Measurements from ENCODE around the gene MYO18A. TPM values are rescaled to one million over a fixed set of nuclear protein-coding genes. Genes with fewer than 3 reads are reported as not detected.

Gene MYO18A
- polyA plus RNA-seq, 1 donor (not counting 4 experiments of a cell fraction or from before 2014, with no cell fraction given): 20.0 TPM

DNA sequence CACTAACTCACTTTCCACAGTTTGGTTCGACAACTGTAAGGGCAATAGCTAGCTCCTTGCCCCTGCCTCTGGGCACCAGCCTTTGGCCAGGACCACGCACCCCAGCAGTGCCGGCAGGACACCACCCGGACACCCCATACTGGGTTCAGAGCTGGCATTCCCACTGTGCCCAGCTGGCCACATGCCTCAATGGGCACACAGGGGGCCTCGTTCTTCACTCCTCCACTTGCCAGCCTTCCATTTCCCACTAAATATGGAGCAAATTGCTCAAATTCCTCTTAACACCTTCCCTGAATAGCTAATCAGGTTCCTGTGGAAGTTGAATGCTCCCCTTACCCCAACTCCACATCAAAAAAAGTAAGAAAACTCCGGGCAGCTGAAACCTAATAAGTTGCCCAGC is 84.8 kb downstream of the MYO18A start:
- FAIRE-seq (no peak), DNase-seq (ENCODE audit: low read depth, low spot score) (no peak)
- Histone ChIP-seq H3K79me2 (ENCODE audit: control insufficient read depth, insufficient read depth, low read length) (no peaks in the 10 kb centered on the region), H4K20me1 (ENCODE audit: control insufficient read depth, extremely low read depth, insufficient read depth, low read length) (no peaks in the 10 kb centered on the region), H3K4me2 (ENCODE audit: control insufficient read depth, extremely low read depth, insufficient read depth, low read depth, low read length) (no peak overlapping the region), H3K9me3 (ENCODE audit: control insufficient read depth, low read depth, low read length) (no peaks in the 10 kb centered on the region), H2AFZ (ENCODE audit: control insufficient read depth, low read length) (no peak overlapping the region), H3K9me1 (ENCODE audit: control insufficient read depth, extremely low read depth, insufficient read depth, low read length) (no peaks in the 10 kb centered on the region), H3K27ac (ENCODE audit: control insufficient read depth, insufficient read depth, low read length) (no peak overlapping the region), H3K4me3 (ENCODE audit: control insufficient read depth in 2 of 3, extremely low read depth in 1 of 3, insufficient read depth in 2 of 3, low read depth in 1 of 3, low read length in 3 of 3) (no peak overlapping the region), H3K9ac (ENCODE audit: control insufficient read depth, extremely low read depth, insufficient read depth, low read length) (no peak overlapping the region), H3K27me3 (ENCODE audit: control insufficient read depth, extremely low read depth, insufficient read depth, low read length) (no peaks in the 10 kb centered on the region), H3K4me1 (ENCODE audit: control insufficient read depth, extremely low read depth, insufficient read depth, low read length) (peaks cover 10% of the 10 kb centered on the region), H3K36me3 (ENCODE audit: control insufficient read depth in 2 of 2, extremely low read depth in 1 of 2, insufficient read depth in 2 of 2, low read length in 2 of 2) (peaks cover 60 to 76% of the 10 kb centered on the region in 2 experiments)
- dilution Hi-C loops (cut with MboI; ENCODE audit: extremely low pct_ligation_motif_present, low sequenced_read_pairs): no loop called here
- TF ChIP-seq CTCF (optimal IDR thresholded peaks at IDR 0.05 in 1 of 3, IDR thresholded peaks at IDR 0.05 in 1 of 3, conservative IDR thresholded peaks at IDR 0.05 in 1 of 3; ENCODE audit: extremely low read depth in 1 of 3, insufficient read depth in 2 of 3, low read length in 3 of 3) (no peak), EZH2 (IDR thresholded peaks at IDR 0.05; ENCODE audit: low read length) (no peak)

- no peaks in the 10 kb centered on the region for H3K9me1 ChIP-seq (ENCODE audit: control insufficient read depth, extremely low read depth, insufficient read depth, low read length)
- no peaks in the 10 kb centered on the region for H3K27me3 ChIP-seq (ENCODE audit: control insufficient read depth, extremely low read depth, insufficient read depth, low read length)
- H3K36me3 ChIP-seq (ENCODE audit: control insufficient read depth in 2 of 2, extremely low read depth in 1 of 2, insufficient read depth in 2 of 2, low read length in 2 of 2): peaks cover 64 to 76% of the 10 kb centered on the region in 2 experiments
- no peaks in the 10 kb centered on the region for H3K79me2 ChIP-seq (ENCODE audit: control insufficient read depth, insufficient read depth, low read length)
- TF ChIP-seq CTCF (optimal IDR thresholded peaks at IDR 0.05 in 1 of 3, IDR thresholded peaks at IDR 0.05 in 1 of 3, conservative IDR thresholded peaks at IDR 0.05 in 1 of 3; ENCODE audit: extremely low read depth in 1 of 3, insufficient read depth in 2 of 3, low read length in 3 of 3) (no peak), EZH2 (IDR thresholded peaks at IDR 0.05; ENCODE audit: low read length) (no peak)
- H3K27ac ChIP-seq (ENCODE audit: control insufficient read depth, insufficient read depth, low read length): no peak overlapping the region
- H4K20me1 ChIP-seq (ENCODE audit: control insufficient read depth, extremely low read depth, insufficient read depth, low read length): no peaks in the 10 kb centered on the region
- no peak overlapping the region for H3K4me2 ChIP-seq (ENCODE audit: control insufficient read depth, extremely low read depth, insufficient read depth, low read depth, low read length)
- no peak overlapping the region for H3K4me3 ChIP-seq (ENCODE audit: control insufficient read depth in 2 of 3, extremely low read depth in 1 of 3, insufficient read depth in 2 of 3, low read depth in 1 of 3, low read length in 3 of 3)
- no peak overlapping the region for H3K9ac ChIP-seq (ENCODE audit: control insufficient read depth, extremely low read depth, insufficient read depth, low read length)
- H2AFZ ChIP-seq (ENCODE audit: control insufficient read depth, low read length): no peak overlapping the region
- peaks cover 10% of the 10 kb centered on the region for H3K4me1 ChIP-seq (ENCODE audit: control insufficient read depth, extremely low read depth, insufficient read depth, low read length)
- DNase-seq (ENCODE audit: low read depth, low spot score): no peak
- no peak for FAIRE-seq
- H3K9me3 ChIP-seq (ENCODE audit: control insufficient read depth, low read depth, low read length): no peaks in the 10 kb centered on the region
- dilution Hi-C loops (cut with MboI; ENCODE audit: extremely low pct_ligation_motif_present, low sequenced_read_pairs): no loop called here
Measured at GRCh38 chr17:29094101-29094708, 86.0 kb downstream of the MYO18A start.

Data from keratinocyte (primary cell).